ENCODE data around the gene RPL23. TPM values are rescaled to one million over a fixed set of nuclear protein-coding genes. Genes with fewer than 3 reads are reported as not detected.

RPL23 gene
- 1,000 to 10,000 TPM in 3 of 4 donors, 100 to 1,000 TPM in 1; 755 to 2,040 (median 1,511) TPM for total RNA-seq

- 1 to 2% methylated on average over 11 to 30 of the region's 48 CpGs for WGBS, 2 donors (ENCODE audit: low coverage in 1 of 2)
- Histone ChIP-seq H3K9me3 (no peaks in the 10 kb centered on the region), H3K27ac (peak within 1 kb of the TSS; percentile 88 to 97 (median 92)), H3K36me3 (peaks cover 0 to 38% of the 10 kb centered on the region in 2 donors), H3K4me3 (peak within 1 kb of the TSS; percentile 58 to 65), H3K4me1 (peaks cover 4 to 38% (median 21%) of the 10 kb centered on the region in 3 donors), H3K27me3 (no peaks in the 10 kb centered on the region)
- TF ChIP-seq POLR2A (IDR thresholded peaks at IDR 0.05), result peak; percentile 83 to 86
- peak; percentile 98 for TF ChIP-seq POLR2AphosphoS5 (IDR thresholded peaks at IDR 0.05)
- TF ChIP-seq EP300 (IDR thresholded peaks at IDR 0.05), result no peak
- peak; percentile 98 for ATAC-seq
Observed at GRCh38 chr17:38853292-38854219, at the start of gene RPL23. Gene RPL23 (minus strand): TSS chr17:38853721. CDS start chr17:38853710, 11 bp downstream.

GRCh38 chr17:38900978-38901656 lies 47.6 kb upstream of the RPL23 start:
- H3K4me1 ChIP-seq, result peaks cover 4 to 80% (median 48%) of the 10 kb centered on the region in 3 donors
- WGBS, 2 donors (ENCODE audit: low coverage in 1 of 2), result 22% methylated on average over 5 of the region's 10 CpGs; no CpG with 5 or more reads in 1 of the 2 donors
- H3K36me3 ChIP-seq, result peaks cover 0 to 60% of the 10 kb centered on the region in 2 donors

GRCh38 chr17:38899421-38899820 lies 45.9 kb upstream of the RPL23 start:
- Histone ChIP-seq H3K27ac (peak overlapping the region in 3 of 4 donors; percentile 68 to 73 (median 69)), H3K4me3 (no peak overlapping the region), H3K4me1 (peaks cover 4 to 90% (median 44%) of the 10 kb centered on the region in 3 donors), H3K9me3 (no peaks in the 10 kb centered on the region), H3K27me3 (no peaks in the 10 kb centered on the region), H3K36me3 (peaks cover 0 to 59% of the 10 kb centered on the region in 2 donors)
- no peak for TF ChIP-seq EP300 (IDR thresholded peaks at IDR 0.05)
- no peak for TF ChIP-seq POLR2A (IDR thresholded peaks at IDR 0.05)
- no peak for TF ChIP-seq POLR2AphosphoS5 (IDR thresholded peaks at IDR 0.05)
- TF ChIP-seq, protein P1, sequence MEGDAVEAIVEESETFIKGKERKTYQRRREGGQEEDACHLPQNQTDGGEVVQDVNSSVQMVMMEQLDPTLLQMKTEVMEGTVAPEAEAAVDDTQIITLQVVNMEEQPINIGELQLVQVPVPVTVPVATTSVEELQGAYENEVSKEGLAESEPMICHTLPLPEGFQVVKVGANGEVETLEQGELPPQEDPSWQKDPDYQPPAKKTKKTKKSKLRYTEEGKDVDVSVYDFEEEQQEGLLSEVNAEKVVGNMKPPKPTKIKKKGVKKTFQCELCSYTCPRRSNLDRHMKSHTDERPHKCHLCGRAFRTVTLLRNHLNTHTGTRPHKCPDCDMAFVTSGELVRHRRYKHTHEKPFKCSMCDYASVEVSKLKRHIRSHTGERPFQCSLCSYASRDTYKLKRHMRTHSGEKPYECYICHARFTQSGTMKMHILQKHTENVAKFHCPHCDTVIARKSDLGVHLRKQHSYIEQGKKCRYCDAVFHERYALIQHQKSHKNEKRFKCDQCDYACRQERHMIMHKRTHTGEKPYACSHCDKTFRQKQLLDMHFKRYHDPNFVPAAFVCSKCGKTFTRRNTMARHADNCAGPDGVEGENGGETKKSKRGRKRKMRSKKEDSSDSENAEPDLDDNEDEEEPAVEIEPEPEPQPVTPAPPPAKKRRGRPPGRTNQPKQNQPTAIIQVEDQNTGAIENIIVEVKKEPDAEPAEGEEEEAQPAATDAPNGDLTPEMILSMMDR (IDR thresholded peaks at IDR 0.05), result no peak
- 80 to 85% methylated on average over 1 to 4 of the region's 5 CpGs for WGBS, 2 donors (ENCODE audit: low coverage in 1 of 2)
- no peak for ATAC-seq

More at GRCh38 chr17:38900978-38901656, 47.6 kb upstream of the RPL23 start:
- peak; percentile 65 for ATAC-seq
- H3K9me3 ChIP-seq, result no peaks in the 10 kb centered on the region
- no peak for TF ChIP-seq EP300 (IDR thresholded peaks at IDR 0.05)
- H3K27me3 ChIP-seq, result no peaks in the 10 kb centered on the region
- H3K4me3 ChIP-seq, result no peak overlapping the region
- peak overlapping the region in 3 of 4 donors; percentile 31 to 73 (median 60) for H3K27ac ChIP-seq

DNA sequence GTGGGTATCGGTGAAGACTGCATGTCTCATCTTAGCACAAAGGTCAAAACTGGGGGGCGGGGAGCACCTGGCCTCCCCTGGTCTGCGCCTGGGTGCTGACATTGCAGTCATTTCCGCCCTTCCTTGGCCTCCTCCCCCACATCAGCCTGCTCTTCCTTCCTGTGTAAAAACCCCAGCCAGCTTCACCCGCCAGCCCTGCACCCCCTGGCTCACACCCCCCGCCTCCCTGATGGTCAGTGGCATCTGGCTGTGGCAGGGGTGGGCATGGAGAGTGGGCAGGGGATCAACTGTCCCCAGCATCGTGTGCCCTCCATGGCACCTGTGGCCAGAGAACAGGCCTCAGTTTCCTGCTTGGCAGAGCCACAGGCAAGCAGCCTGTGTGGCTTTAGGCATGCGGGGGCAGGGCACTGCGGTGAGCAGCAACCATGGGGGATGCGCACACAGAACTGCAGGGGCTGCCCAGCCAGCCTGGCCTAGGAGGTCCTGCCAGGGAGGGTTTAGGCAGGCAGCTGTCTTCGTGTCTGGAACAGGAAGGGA lies 45.4 kb upstream of the RPL23 start:
- 55 to 78% methylated on average over 5 of the region's 11 CpGs for WGBS, 2 donors (ENCODE audit: low coverage in 1 of 2)
- H3K27me3 ChIP-seq, result no peaks in the 10 kb centered on the region
- H3K9me3 ChIP-seq, result no peaks in the 10 kb centered on the region
- no peak for ATAC-seq
- H3K4me3 ChIP-seq, result no peak overlapping the region
- peak overlapping the region in 3 of 4 donors; percentile 68 to 73 (median 69) for H3K27ac ChIP-seq
- peaks cover 0 to 56% of the 10 kb centered on the region in 2 donors for H3K36me3 ChIP-seq
- TF ChIP-seq POLR2A (IDR thresholded peaks at IDR 0.05) (no peak), EP300 (IDR thresholded peaks at IDR 0.05) (no peak), POLR2AphosphoS5 (IDR thresholded peaks at IDR 0.05) (no peak)
- TF ChIP-seq, protein P1 (IDR thresholded peaks at IDR 0.05), result no peak
- H3K4me1 ChIP-seq, result peaks cover 4 to 96% (median 48%) of the 10 kb centered on the region in 3 donors

- Histone ChIP-seq H3K27me3 (no peaks in the 10 kb centered on the region), H3K36me3 (peaks cover 0 to 51% of the 10 kb centered on the region in 2 donors), H3K9me3 (no peaks in the 10 kb centered on the region), H3K4me3 (no peak overlapping the region), H3K27ac (peak overlapping the region in 3 of 4 donors; percentile 68 to 73 (median 69)), H3K4me1 (peaks cover 4 to 98% (median 54%) of the 10 kb centered on the region in 3 donors)
- 53% methylated on average over 3 of the region's 9 CpGs; no CpG with 5 or more reads in 1 of the 2 donors for WGBS, 2 donors (ENCODE audit: low coverage in 1 of 2)
- ATAC-seq, result no peak
- no peak for TF ChIP-seq POLR2AphosphoS5 (IDR thresholded peaks at IDR 0.05)
- TF ChIP-seq, protein P1 (IDR thresholded peaks at IDR 0.05), result no peak
- no peak for TF ChIP-seq POLR2A (IDR thresholded peaks at IDR 0.05)
- TF ChIP-seq EP300 (IDR thresholded peaks at IDR 0.05), result no peak
Observed at GRCh38 chr17:38898291-38898679, 44.8 kb upstream of the RPL23 start.

Measured in gastroesophageal sphincter (tissue), 4 donors.